ENCODE measurements around the gene C7.

The C7 gene

GRCh38 chr5:40928886-40929448, 19.7 kb downstream of the C7 start:
- no peak for DNase-seq (ENCODE audit: low read depth)
- no peak overlapping the region for H3K4me3 ChIP-seq (ENCODE audit: low read length)
- TF ChIP-seq, protein P1, sequence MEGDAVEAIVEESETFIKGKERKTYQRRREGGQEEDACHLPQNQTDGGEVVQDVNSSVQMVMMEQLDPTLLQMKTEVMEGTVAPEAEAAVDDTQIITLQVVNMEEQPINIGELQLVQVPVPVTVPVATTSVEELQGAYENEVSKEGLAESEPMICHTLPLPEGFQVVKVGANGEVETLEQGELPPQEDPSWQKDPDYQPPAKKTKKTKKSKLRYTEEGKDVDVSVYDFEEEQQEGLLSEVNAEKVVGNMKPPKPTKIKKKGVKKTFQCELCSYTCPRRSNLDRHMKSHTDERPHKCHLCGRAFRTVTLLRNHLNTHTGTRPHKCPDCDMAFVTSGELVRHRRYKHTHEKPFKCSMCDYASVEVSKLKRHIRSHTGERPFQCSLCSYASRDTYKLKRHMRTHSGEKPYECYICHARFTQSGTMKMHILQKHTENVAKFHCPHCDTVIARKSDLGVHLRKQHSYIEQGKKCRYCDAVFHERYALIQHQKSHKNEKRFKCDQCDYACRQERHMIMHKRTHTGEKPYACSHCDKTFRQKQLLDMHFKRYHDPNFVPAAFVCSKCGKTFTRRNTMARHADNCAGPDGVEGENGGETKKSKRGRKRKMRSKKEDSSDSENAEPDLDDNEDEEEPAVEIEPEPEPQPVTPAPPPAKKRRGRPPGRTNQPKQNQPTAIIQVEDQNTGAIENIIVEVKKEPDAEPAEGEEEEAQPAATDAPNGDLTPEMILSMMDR (IDR thresholded peaks at IDR 0.05; ENCODE audit: insufficient read depth, low read depth, low read length, missing control alignments): no peak

- TF ChIP-seq, protein P1 (IDR thresholded peaks at IDR 0.05; ENCODE audit: insufficient read depth, low read depth, low read length, missing control alignments): no peak
- no peak for DNase-seq (ENCODE audit: low read depth)
- H3K4me3 ChIP-seq (ENCODE audit: low read length): no peak overlapping the region
Observed at GRCh38 chr5:40932766-40933165, 23.5 kb downstream of the C7 start.

GRCh38 chr5:40937075-40937474, 27.8 kb downstream of the C7 start:
- DNase-seq (ENCODE audit: low read depth): no peak
- no peak overlapping the region for H3K4me3 ChIP-seq (ENCODE audit: low read length)
- TF ChIP-seq, protein P1 (IDR thresholded peaks at IDR 0.05; ENCODE audit: insufficient read depth, low read depth, low read length, missing control alignments): no peak

GRCh38 chr5:40939753-40940152, 30.5 kb downstream of the C7 start:
- TF ChIP-seq, protein P1 (IDR thresholded peaks at IDR 0.05; ENCODE audit: insufficient read depth, low read depth, low read length, missing control alignments): no peak

DNA sequence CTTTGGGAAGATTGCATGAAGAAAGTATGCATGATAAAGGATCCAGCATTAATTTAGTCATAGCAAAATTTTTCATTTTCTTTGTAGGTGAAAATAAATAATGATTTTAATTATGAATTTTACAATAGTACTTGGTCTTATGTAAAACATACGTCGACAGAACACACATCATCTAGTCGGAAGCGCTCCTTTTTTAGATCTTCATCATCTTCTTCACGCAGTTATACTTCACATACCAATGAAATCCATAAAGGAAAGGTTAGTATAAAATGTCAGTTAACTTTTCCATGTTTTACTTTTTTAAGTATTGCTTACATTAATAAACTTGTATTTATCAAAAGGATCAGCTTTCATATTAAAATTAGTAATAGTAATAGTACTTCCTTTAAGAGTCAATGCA, 35.8 kb downstream of the C7 start:
- TF ChIP-seq, protein P1 (IDR thresholded peaks at IDR 0.05; ENCODE audit: insufficient read depth, low read depth, low read length, missing control alignments): no peak
- DNase-seq (ENCODE audit: low read depth): no peak
- H3K4me3 ChIP-seq (ENCODE audit: low read length): no peak overlapping the region

More at GRCh38 chr5:40939753-40940152, 30.5 kb downstream of the C7 start:
- DNase-seq (ENCODE audit: low read depth): peak; percentile 6
- no peak overlapping the region for H3K4me3 ChIP-seq (ENCODE audit: low read length)

GRCh38 chr5:40955313-40955712, 46.0 kb downstream of the C7 start:
- TF ChIP-seq, protein P1 (IDR thresholded peaks at IDR 0.05; ENCODE audit: insufficient read depth, low read depth, low read length, missing control alignments): no peak
- peak; percentile 27 for DNase-seq (ENCODE audit: low read depth)
- no peak overlapping the region for H3K4me3 ChIP-seq (ENCODE audit: low read length)

- no peak overlapping the region for H3K4me3 ChIP-seq (ENCODE audit: low read length)
- TF ChIP-seq, protein P1 (IDR thresholded peaks at IDR 0.05; ENCODE audit: insufficient read depth, low read depth, low read length, missing control alignments): no peak
- no peak for DNase-seq (ENCODE audit: low read depth)
Observed at GRCh38 chr5:40957048-40957447, 47.8 kb downstream of the C7 start.

All from epithelial cell of esophagus (primary cell).